Measurements from ENCODE around the gene EXT2. TPM values are rescaled to one million over a fixed set of nuclear protein-coding genes. Genes with fewer than 3 reads are reported as not detected.

EXT2 gene
- total and polyA plus RNA-seq, 2 experiments from 2014 or later: 99.8 to 209 TPM

DNA sequence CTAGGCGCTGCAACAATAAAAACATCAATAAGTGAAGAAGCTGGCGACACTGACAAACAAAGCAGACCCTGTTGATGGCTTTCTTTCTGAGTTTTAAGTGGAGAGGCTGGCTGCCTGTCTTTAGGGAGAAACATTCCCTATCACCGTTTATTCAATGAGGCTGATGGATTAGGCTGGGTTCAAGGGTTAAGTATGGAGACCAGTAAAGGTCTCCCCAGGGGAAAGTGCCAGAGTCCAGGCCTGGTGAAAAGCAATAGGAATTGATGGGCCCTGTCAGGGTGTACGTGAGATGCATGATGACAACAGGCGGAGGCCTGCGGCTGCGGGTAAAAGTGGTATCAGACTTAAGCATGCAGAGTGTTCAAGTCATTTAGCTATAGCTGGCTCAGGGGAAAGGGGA lies 111.8 kb downstream of the EXT2 start:
- WGBS, 2 experiments (ENCODE audit: low coverage in 1 of 2, low lambda C conversion rate in 2 of 2, missing lambda C conversion rate in 2 of 2): 86 to 90% methylated on average over 7 of the region's 7 CpGs
- in situ Hi-C loops (cut with MboI): no loop called here
- H3K4me1 ChIP-seq (ENCODE audit: insufficient read depth): 0 out of 2 replicates have a peak, but pooled peaks cover 3% of the 10 kb centered on the region
- no peaks in the 10 kb centered on the region for H3K9me2 ChIP-seq (ENCODE audit: insufficient read depth)
- H3K27me3 ChIP-seq (replicated peaks; ENCODE audit: insufficient read depth): no peaks in the 10 kb centered on the region
- no peaks in the 10 kb centered on the region for H3F3A ChIP-seq (ENCODE audit: insufficient read depth)
- no peaks in the 10 kb centered on the region for H4K20me1 ChIP-seq (ENCODE audit: insufficient read depth)
- TF ChIP-seq EZH2 (IDR thresholded peaks at IDR 0.05; ENCODE audit: insufficient read depth, poor library complexity, severe bottlenecking) (no peak), EZH2phosphoT487 (IDR thresholded peaks at IDR 0.05; ENCODE audit: insufficient read depth, low read depth) (no peak)
- H3K4me2 ChIP-seq (ENCODE audit: unreplicated experiment): no peak overlapping the region
- no peak overlapping the region for H3K27ac ChIP-seq
- H3K36me3 ChIP-seq (ENCODE audit: low read depth): 0 out of 2 replicates have a peak, but pooled peaks cover 8% of the 10 kb centered on the region
- H3K9me3 ChIP-seq (ENCODE audit: low read depth): no peaks in the 10 kb centered on the region
- no peak overlapping the region for H3K4me3 ChIP-seq
- H3K9ac ChIP-seq: no peak overlapping the region
- no peak for DNase-seq
- no peaks in the 10 kb centered on the region for H3K79me2 ChIP-seq (ENCODE audit: insufficient read depth)
- H2AFZ ChIP-seq: no peak overlapping the region

DNA sequence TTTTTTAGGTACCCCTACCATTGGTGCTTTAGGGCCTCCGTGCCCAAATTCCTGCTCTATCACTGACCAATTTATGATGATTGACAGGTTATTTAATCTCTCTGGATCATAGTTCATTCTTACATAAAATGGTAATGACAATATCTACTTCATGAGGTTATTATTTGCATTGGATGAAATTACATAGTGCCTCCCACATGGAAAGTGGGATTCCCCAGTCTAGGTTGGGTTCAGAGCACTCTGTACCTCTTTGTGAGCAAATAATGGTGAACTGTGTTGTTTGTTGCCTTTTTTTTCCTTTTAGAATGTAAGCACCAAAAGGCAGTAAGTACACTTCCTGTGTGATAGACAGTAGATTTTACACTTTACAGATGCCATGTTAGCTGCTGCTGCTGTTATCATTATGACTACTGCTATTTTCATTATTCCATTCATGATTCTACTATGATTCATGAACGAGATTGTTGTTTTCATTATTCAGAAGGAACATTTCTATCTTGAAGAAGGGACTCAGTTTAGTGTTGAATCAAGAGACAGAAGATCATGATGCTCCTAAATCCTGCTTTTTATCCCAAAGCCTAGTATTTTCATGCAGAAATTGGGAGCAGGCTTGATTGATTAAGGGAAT lies 113.6 kb downstream of the EXT2 start:
- H3K9ac ChIP-seq: no peak overlapping the region
- H3F3A ChIP-seq (ENCODE audit: insufficient read depth): no peaks in the 10 kb centered on the region
- H2AFZ ChIP-seq: no peak overlapping the region
- TF ChIP-seq EZH2 (IDR thresholded peaks at IDR 0.05; ENCODE audit: insufficient read depth, poor library complexity, severe bottlenecking) (no peak), EZH2phosphoT487 (IDR thresholded peaks at IDR 0.05; ENCODE audit: insufficient read depth, low read depth) (no peak)
- H3K4me3 ChIP-seq: no peak overlapping the region
- no peak for DNase-seq
- 0 out of 2 replicates have a peak, but pooled peaks cover 8% of the 10 kb centered on the region for H3K36me3 ChIP-seq (ENCODE audit: low read depth)
- no peaks in the 10 kb centered on the region for H3K9me3 ChIP-seq (ENCODE audit: low read depth)
- no peak overlapping the region for H3K4me2 ChIP-seq (ENCODE audit: unreplicated experiment)
- H3K4me1 ChIP-seq (ENCODE audit: insufficient read depth): 0 out of 2 replicates have a peak, but pooled peaks cover 2% of the 10 kb centered on the region
- in situ Hi-C loops (cut with MboI): no loop called here
- H3K27me3 ChIP-seq (replicated peaks; ENCODE audit: insufficient read depth): no peaks in the 10 kb centered on the region
- no peaks in the 10 kb centered on the region for H4K20me1 ChIP-seq (ENCODE audit: insufficient read depth)
- H3K27ac ChIP-seq: no peak overlapping the region
- 82 to 88% methylated on average over 2 of the region's 2 CpGs for WGBS, 2 experiments (ENCODE audit: low coverage in 1 of 2, low lambda C conversion rate in 2 of 2, missing lambda C conversion rate in 2 of 2)
- H3K9me2 ChIP-seq (ENCODE audit: insufficient read depth): no peaks in the 10 kb centered on the region
- H3K79me2 ChIP-seq (ENCODE audit: insufficient read depth): no peaks in the 10 kb centered on the region

DNA sequence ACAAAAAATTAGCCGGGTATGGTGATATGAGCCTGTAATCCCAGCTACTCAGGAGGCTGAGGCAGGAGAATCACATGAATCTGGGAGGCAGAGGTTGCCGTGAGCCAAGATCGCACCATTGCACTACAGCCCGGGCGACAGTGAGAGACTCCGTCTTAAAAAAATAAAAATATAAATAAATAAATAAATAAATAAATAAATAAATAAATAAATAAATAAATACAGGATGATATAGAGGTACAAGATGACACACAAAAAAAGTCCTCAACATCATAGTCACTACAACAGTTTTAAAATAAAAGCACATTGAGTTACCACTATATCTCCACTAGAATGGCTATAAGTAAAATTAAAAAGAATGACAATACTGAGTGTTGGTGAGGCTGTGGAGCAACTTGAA lies 116.7 kb downstream of the EXT2 start:
- no peaks in the 10 kb centered on the region for H3K4me1 ChIP-seq (ENCODE audit: insufficient read depth)
- 94 to 97% methylated on average over 6 of the region's 6 CpGs for WGBS, 2 experiments (ENCODE audit: low coverage in 1 of 2, low lambda C conversion rate in 2 of 2, missing lambda C conversion rate in 2 of 2)
- in situ Hi-C loops (cut with MboI): no loop called here
- no peak overlapping the region for H2AFZ ChIP-seq
- H3K9me2 ChIP-seq (ENCODE audit: insufficient read depth): no peaks in the 10 kb centered on the region
- no peak overlapping the region for H3K4me3 ChIP-seq
- no peaks in the 10 kb centered on the region for H3F3A ChIP-seq (ENCODE audit: insufficient read depth)
- no peak overlapping the region for H3K27ac ChIP-seq
- no peak overlapping the region for H3K4me2 ChIP-seq (ENCODE audit: unreplicated experiment)
- H4K20me1 ChIP-seq (ENCODE audit: insufficient read depth): no peaks in the 10 kb centered on the region
- 0 out of 2 replicates have a peak, but pooled peaks cover 2% of the 10 kb centered on the region for H3K36me3 ChIP-seq (ENCODE audit: low read depth)
- H3K9me3 ChIP-seq (ENCODE audit: low read depth): no peaks in the 10 kb centered on the region
- no peak overlapping the region for H3K9ac ChIP-seq
- TF ChIP-seq EZH2phosphoT487 (IDR thresholded peaks at IDR 0.05; ENCODE audit: insufficient read depth, low read depth) (no peak), EZH2 (IDR thresholded peaks at IDR 0.05; ENCODE audit: insufficient read depth, poor library complexity, severe bottlenecking) (no peak)
- DNase-seq: no peak
- H3K27me3 ChIP-seq (replicated peaks; ENCODE audit: insufficient read depth): no peaks in the 10 kb centered on the region
- no peaks in the 10 kb centered on the region for H3K79me2 ChIP-seq (ENCODE audit: insufficient read depth)

DNA sequence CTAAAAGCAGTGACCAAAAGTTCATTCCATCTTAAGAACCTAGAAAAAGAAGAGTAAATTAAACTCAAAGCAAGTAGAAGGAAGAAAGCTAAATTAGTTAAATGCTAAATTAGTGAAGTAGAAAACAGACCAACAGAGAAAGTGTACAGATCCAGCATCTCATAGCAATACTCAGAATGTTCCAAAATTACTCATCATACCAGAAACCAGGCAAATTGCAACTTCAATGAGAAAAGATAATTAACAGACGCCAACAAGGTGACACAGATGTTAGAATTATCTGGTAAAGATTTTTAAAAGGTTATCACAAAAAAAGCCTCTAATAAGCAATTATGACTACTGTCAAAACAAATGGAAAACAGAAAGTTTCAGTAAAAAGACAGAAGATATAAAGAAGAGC lies 117.7 kb downstream of the EXT2 start:
- no peak overlapping the region for H2AFZ ChIP-seq
- H3F3A ChIP-seq (ENCODE audit: insufficient read depth): no peaks in the 10 kb centered on the region
- in situ Hi-C loops (cut with MboI): no loop called here
- WGBS, 2 experiments (ENCODE audit: low coverage in 1 of 2, low lambda C conversion rate in 2 of 2, missing lambda C conversion rate in 2 of 2): 100% methylated on average over 1 of the region's 1 CpG
- no peaks in the 10 kb centered on the region for H3K9me3 ChIP-seq (ENCODE audit: low read depth)
- H3K4me2 ChIP-seq (ENCODE audit: unreplicated experiment): no peak overlapping the region
- H3K36me3 ChIP-seq (ENCODE audit: low read depth): no peaks in the 10 kb centered on the region
- no peaks in the 10 kb centered on the region for H3K9me2 ChIP-seq (ENCODE audit: insufficient read depth)
- H3K27me3 ChIP-seq (replicated peaks; ENCODE audit: insufficient read depth): no peaks in the 10 kb centered on the region
- no peaks in the 10 kb centered on the region for H3K79me2 ChIP-seq (ENCODE audit: insufficient read depth)
- H3K9ac ChIP-seq: no peak overlapping the region
- no peaks in the 10 kb centered on the region for H4K20me1 ChIP-seq (ENCODE audit: insufficient read depth)
- H3K4me3 ChIP-seq: no peak overlapping the region
- no peak for TF ChIP-seq EZH2phosphoT487 (IDR thresholded peaks at IDR 0.05; ENCODE audit: insufficient read depth, low read depth)
- TF ChIP-seq EZH2 (IDR thresholded peaks at IDR 0.05; ENCODE audit: insufficient read depth, poor library complexity, severe bottlenecking): no peak
- no peak overlapping the region for H3K27ac ChIP-seq
- H3K4me1 ChIP-seq (ENCODE audit: insufficient read depth): no peaks in the 10 kb centered on the region
- no peak for DNase-seq
